VCaP (cell line): ENCODE results near the gene C17orf107.

ENCODE experiments used
- H3K27ac ChIP-seq: fragments of 450-650 bp; 2 replicates; pipeline ENCODE4 v1.5.1; 2017
- TF ChIP-seq, protein P1 (sequence below): fragments of 450-650 bp; conservative IDR thresholded peaks from 2 replicates; pipeline ENCODE4 v1.5.1; 2017; ENCODE audit warnings: mild to moderate bottlenecking, moderate library complexity

C17orf107 gene

DNA sequence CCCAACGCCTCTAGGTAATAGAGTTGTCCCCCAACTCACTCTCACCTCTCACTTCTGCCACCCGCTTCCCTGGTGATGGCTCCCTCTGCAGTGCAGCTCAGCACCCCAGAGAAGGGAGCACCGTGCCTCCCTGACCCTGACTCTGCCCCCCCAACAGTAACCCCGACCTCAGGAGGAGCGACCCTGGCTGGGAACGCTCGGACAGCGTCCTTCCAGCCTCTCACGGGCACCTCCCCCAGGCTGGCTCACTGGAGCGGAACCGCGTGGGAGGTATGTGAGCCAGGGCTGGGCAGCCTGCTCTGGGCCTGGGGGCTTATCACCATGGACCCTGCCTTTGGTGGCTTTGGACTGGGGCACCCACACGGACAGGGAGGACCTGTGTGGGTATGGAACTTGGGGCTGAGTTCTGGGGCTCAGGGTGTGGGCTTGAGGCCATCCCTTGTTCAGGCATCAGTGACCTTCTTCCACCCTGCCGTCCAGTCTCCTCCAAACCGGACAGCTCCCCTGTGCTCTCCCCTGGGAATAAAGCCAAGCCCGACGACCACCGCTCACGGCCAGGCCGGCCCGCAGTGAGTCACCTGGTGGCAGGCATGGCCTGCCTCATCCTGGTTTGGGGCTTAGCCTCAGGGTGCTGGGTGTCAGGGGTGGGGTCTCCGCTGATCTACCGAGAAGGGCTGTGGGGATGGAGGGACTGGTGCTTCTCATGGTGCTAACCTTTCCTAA is 6.7 kb upstream of the C17orf107 start:
- no peak overlapping the region for H3K27ac ChIP-seq
- TF ChIP-seq, protein P1, sequence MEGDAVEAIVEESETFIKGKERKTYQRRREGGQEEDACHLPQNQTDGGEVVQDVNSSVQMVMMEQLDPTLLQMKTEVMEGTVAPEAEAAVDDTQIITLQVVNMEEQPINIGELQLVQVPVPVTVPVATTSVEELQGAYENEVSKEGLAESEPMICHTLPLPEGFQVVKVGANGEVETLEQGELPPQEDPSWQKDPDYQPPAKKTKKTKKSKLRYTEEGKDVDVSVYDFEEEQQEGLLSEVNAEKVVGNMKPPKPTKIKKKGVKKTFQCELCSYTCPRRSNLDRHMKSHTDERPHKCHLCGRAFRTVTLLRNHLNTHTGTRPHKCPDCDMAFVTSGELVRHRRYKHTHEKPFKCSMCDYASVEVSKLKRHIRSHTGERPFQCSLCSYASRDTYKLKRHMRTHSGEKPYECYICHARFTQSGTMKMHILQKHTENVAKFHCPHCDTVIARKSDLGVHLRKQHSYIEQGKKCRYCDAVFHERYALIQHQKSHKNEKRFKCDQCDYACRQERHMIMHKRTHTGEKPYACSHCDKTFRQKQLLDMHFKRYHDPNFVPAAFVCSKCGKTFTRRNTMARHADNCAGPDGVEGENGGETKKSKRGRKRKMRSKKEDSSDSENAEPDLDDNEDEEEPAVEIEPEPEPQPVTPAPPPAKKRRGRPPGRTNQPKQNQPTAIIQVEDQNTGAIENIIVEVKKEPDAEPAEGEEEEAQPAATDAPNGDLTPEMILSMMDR = no peak

GRCh38 chr17:4893272-4893671 is 6.1 kb upstream of the C17orf107 start:
- no peak overlapping the region for H3K27ac ChIP-seq
- TF ChIP-seq, protein P1 = no peak

DNA sequence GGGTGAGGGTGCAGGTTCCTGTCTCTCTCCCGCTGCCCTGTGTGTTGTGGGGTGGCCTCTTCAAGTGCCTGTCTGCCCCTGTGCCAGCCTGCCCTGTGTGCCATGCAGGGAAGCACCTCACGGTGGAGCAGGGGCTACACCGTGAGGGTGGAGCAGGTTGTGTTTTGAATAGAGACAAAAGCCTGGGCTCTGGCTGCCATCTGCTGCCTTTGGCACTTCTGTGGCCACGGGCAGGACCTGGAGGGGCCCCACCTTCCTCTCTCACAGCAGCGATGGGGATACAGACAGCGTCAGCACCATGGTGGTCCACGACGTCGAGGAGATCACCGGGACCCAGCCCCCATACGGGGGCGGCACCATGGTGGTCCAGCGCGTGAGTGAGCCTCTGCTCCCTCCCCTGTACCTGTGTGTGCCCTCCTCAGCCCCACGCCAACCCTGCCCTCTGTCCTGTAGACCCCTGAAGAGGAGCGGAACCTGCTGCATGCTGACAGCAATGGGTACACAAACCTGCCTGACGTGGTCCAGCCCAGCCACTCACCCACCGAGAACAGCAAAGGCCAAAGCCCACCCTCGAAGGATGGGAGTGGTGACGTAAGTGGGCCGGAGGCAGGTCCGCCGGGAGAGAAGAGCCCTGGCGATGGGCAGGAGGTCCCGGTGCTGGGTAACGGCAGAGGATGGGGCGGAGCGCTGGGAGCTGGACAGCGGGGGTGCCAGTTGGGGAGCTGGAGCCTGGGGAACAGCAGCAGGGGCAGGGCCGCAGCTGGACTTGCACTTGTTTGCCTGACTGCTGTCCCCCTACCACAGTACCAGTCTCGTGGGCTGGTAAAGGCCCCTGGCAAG is 5.4 kb upstream of the C17orf107 start:
- TF ChIP-seq, protein P1 = no peak
- no peak overlapping the region for H3K27ac ChIP-seq

DNA sequence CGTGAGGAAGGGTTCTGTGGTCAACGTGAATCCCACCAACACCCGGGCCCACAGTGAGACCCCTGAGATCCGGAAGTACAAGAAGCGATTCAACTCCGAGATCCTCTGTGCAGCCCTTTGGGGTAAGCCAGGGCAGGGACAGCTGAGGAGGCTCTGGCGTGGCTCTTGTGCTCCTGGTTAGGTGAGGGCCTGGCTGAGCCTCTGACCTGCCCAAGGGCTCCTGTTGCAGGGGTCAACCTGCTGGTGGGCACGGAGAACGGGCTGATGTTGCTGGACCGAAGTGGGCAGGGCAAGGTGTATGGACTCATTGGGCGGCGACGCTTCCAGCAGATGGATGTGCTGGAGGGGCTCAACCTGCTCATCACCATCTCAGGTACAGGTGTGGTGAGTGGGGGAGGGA is 4.2 kb upstream of the C17orf107 start:
- no peak overlapping the region for H3K27ac ChIP-seq
- TF ChIP-seq, protein P1 = no peak

DNA sequence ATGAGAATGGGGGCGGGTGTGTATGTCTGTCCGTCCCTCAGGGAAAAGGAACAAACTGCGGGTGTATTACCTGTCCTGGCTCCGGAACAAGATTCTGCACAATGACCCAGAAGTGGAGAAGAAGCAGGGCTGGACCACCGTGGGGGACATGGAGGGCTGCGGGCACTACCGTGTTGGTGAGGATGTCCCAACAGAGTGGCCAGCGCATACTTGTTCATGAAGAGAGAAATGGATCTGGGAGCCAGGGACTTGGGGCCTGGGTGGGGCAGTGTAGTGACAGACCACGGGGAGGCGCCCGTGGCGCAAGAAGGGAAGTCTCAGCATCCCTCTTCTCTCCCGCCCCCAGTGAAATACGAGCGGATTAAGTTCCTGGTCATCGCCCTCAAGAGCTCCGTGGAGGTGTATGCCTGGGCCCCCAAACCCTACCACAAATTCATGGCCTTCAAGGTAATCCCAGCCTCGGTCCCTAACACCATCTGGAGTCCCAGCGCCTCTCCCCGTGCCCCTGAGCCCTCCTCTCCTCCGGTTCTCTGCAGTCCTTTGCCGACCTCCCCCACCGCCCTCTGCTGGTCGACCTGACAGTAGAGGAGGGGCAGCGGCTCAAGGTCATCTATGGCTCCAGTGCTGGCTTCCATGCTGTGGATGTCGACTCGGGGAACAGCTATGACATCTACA is 3.5 kb upstream of the C17orf107 start:
- TF ChIP-seq, protein P1 = no peak
- no peak overlapping the region for H3K27ac ChIP-seq

DNA sequence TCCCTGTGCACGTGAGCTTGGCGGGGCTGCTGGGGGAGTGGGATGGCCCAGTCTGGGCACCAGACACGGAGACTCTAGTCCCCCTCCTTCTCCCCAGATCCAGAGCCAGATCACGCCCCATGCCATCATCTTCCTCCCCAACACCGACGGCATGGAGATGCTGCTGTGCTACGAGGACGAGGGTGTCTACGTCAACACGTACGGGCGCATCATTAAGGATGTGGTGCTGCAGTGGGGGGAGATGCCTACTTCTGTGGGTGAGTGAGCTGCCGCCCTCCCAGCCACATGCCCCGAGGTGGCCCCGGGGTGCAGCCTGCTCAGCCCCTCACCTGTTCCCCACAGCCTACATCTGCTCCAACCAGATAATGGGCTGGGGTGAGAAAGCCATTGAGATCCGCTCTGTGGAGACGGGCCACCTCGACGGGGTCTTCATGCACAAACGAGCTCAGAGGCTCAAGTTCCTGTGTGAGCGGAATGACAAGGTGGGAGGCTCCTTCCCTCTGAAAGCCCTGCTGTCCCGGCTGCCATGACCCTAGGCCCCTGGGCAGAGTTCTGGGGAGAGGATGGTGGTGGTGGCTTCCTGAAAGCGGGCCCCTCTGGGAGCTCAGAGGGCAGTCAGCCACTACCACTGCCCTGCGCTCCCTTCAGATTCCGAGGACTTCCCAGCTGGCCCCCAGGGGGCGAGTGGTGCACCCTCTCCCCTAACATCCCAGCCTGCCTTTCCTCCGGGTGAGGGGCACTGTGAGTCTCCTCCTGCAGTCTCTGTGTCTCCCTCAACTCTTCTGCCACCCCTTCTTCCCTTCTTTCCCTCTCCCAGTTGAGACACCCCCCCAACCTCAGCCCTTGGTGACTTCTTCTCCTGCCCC is 2.8 kb upstream of the C17orf107 start:
- TF ChIP-seq, protein P1 = no peak
- H3K27ac ChIP-seq = no peak overlapping the region
